ENCODE data around the gene VASH2. TPM values are rescaled to one million over a fixed set of nuclear protein-coding genes. Genes with fewer than 3 reads are reported as not detected.

The VASH2 gene
- total RNA-seq, 1 experiment from 2014 or later, result 5.8 TPM

DNA sequence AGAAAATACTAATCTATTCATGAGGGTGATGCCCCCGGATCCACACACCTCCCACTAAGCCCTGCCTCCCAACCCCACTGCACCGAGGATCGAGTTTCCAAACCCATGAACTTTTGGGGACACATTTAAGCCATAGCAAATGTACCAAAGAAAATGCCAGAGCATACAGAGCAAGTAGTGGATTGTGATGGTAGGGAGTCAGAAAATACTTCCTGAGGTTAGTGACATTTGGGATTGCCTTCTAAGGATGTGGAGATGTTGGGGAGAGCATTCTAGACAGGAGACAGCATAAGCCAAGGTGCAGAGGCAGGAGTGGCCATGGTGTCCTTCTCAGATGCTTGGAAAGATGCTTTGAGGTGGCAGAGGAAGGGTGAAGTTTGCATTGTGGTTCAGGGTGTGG is 33.1 kb downstream of the VASH2 start:
- CTCF ChIA-PET, result no interaction called here
- H3K36me3 Mint-ChIP-seq (ENCODE audit: insufficient read depth, unreplicated experiment), result no peaks in the 10 kb centered on the region
- TF ChIP-seq, protein P1, sequence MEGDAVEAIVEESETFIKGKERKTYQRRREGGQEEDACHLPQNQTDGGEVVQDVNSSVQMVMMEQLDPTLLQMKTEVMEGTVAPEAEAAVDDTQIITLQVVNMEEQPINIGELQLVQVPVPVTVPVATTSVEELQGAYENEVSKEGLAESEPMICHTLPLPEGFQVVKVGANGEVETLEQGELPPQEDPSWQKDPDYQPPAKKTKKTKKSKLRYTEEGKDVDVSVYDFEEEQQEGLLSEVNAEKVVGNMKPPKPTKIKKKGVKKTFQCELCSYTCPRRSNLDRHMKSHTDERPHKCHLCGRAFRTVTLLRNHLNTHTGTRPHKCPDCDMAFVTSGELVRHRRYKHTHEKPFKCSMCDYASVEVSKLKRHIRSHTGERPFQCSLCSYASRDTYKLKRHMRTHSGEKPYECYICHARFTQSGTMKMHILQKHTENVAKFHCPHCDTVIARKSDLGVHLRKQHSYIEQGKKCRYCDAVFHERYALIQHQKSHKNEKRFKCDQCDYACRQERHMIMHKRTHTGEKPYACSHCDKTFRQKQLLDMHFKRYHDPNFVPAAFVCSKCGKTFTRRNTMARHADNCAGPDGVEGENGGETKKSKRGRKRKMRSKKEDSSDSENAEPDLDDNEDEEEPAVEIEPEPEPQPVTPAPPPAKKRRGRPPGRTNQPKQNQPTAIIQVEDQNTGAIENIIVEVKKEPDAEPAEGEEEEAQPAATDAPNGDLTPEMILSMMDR (IDR thresholded peaks at IDR 0.05; ENCODE audit: unreplicated experiment), result no peak

DNA sequence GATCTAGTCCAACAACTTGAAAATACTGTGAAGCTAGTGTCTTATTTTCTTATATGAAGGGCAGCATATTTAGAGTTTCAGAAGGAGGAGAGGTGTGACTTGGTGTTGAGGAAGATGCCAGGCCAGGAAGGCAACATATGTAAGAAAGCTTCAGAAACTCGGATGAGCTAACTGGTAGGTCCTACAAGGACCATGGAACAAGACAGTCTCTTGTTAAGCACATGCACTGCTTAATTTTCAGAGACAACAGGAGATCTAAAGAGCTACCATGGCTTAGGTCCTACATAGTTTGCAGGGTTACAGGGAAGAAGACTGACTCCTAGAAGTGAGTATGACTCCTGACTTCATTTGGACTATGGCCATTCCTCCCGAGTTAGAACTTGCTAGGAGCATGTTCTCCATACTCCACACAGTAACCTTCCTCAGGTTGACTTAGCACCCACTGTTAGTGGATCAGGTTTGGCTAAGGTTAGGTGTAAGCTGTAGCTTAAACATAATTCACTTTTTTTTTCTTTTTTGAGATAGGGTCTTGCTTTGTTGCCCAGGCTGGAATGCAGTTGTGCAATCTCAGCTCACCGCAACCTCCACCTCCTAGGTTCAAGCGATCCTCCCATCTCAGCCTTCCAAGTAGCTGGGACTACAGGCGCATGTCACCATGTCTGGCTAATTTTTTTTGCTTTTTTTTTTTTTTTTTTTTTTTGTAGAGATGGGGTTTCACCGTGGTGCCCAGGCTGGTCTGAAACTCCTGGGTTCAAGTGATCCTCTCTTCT is 34.4 kb downstream of the VASH2 start:
- CTCF ChIA-PET, result no interaction called here
- BruUV-seq (replicated peaks), result no TSS peak
- no peak overlapping the region for H3K4me3 Mint-ChIP-seq (ENCODE audit: low read depth, unreplicated experiment)
- TF ChIP-seq, protein P1 (IDR thresholded peaks at IDR 0.05; ENCODE audit: unreplicated experiment), result no peak
- no peaks in the 10 kb centered on the region for H3K27me3 Mint-ChIP-seq (ENCODE audit: unreplicated experiment)
- no peak overlapping the region for H3K27ac Mint-ChIP-seq (ENCODE audit: unreplicated experiment)
- H3K4me1 Mint-ChIP-seq (ENCODE audit: low read depth, unreplicated experiment), result no peaks in the 10 kb centered on the region
- DNase-seq, result no peak
- intact Hi-C loops (cut with micrococcal nuclease; ENCODE audit: unreplicated experiment), result no loop called here
- H3K9me3 Mint-ChIP-seq (ENCODE audit: low read depth, unreplicated experiment), result no peaks in the 10 kb centered on the region
- peaks cover under 1% of the 10 kb centered on the region for H3K36me3 Mint-ChIP-seq (ENCODE audit: insufficient read depth, unreplicated experiment)

More for the DNA sequence above, 33.1 kb downstream of the VASH2 start:
- no peak overlapping the region for H3K27ac Mint-ChIP-seq (ENCODE audit: unreplicated experiment)
- no peak for DNase-seq
- H3K27me3 Mint-ChIP-seq (ENCODE audit: unreplicated experiment), result no peaks in the 10 kb centered on the region
- intact Hi-C loops (cut with micrococcal nuclease; ENCODE audit: unreplicated experiment), result no loop called here
- no TSS peak for BruUV-seq (replicated peaks)
- no peaks in the 10 kb centered on the region for H3K9me3 Mint-ChIP-seq (ENCODE audit: low read depth, unreplicated experiment)
- H3K4me3 Mint-ChIP-seq (ENCODE audit: low read depth, unreplicated experiment), result no peak overlapping the region
- H3K4me1 Mint-ChIP-seq (ENCODE audit: low read depth, unreplicated experiment), result no peaks in the 10 kb centered on the region

DNA sequence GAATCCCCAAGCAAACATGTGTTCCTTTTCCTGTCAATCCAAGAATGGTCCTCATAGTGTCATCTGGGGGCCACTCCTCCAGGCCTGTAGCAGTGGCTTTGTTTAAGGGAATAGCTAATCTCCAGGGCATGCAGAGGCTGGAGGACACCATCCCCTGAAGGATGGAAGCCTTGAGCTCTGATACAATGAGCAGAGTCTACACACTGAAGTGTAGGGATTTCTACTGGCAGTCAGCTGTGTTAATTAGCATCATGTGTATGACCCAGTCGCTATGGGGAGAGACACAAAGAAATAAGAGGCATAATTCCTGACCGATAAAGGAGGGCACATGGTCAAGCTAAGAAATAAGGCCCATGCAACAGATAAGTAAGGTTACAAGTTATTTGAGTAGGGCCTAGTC is 36.2 kb downstream of the VASH2 start:
- Mint-ChIP-seq H3K4me1 (ENCODE audit: low read depth, unreplicated experiment) (no peaks in the 10 kb centered on the region), H3K9me3 (ENCODE audit: low read depth, unreplicated experiment) (no peaks in the 10 kb centered on the region), H3K36me3 (ENCODE audit: insufficient read depth, unreplicated experiment) (peaks cover 7% of the 10 kb centered on the region), H3K27me3 (ENCODE audit: unreplicated experiment) (no peaks in the 10 kb centered on the region), H3K27ac (ENCODE audit: unreplicated experiment) (no peak overlapping the region), H3K4me3 (ENCODE audit: low read depth, unreplicated experiment) (no peak overlapping the region)
- intact Hi-C loops (cut with micrococcal nuclease; ENCODE audit: unreplicated experiment), result no loop called here
- BruUV-seq (replicated peaks), result no TSS peak
- CTCF ChIA-PET, result no interaction called here
- TF ChIP-seq, protein P1 (IDR thresholded peaks at IDR 0.05; ENCODE audit: unreplicated experiment), result no peak
- DNase-seq, result no peak

DNA sequence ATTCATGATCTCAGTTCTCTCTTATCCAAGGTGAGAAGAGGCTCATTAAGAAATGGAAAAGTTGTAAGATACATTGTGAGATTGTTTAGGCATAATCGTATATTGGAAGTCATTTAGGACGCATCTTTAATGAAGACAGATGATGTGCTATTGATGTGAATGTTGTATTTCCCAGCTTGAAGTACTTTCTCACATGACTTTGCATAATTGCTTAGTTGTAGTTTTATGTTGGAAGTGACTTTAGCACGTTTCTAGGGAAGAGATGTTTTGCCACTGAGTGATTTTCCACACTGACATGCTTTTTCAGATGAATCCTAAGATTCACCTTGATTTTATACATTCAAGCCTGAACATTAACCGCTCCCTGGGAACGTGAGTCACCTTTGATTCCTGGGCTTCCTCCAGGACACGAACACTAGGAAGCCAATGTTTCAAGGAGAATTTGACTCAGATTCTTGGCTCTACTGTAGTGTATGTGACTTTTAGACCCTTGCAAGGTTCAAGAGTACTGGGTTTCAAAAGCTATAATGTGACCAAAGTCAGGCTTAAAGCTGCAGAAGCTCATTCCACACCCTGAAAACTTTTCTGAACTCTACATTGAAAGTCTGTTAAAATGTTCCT is 37.5 kb downstream of the VASH2 start:
- BruUV-seq (replicated peaks), result no TSS peak
- intact Hi-C loops (cut with micrococcal nuclease; ENCODE audit: unreplicated experiment), result no loop called here

More for the DNA sequence above, 37.5 kb downstream of the VASH2 start:
- Mint-ChIP-seq H3K36me3 (ENCODE audit: insufficient read depth, unreplicated experiment) (peaks cover 13% of the 10 kb centered on the region), H3K27ac (ENCODE audit: unreplicated experiment) (no peak overlapping the region), H3K4me1 (ENCODE audit: low read depth, unreplicated experiment) (no peaks in the 10 kb centered on the region), H3K4me3 (ENCODE audit: low read depth, unreplicated experiment) (no peak overlapping the region), H3K27me3 (ENCODE audit: unreplicated experiment) (no peaks in the 10 kb centered on the region), H3K9me3 (ENCODE audit: low read depth, unreplicated experiment) (no peaks in the 10 kb centered on the region)
- CTCF ChIA-PET, result no interaction called here
- TF ChIP-seq, protein P1 (IDR thresholded peaks at IDR 0.05; ENCODE audit: unreplicated experiment), result no peak
- DNase-seq, result no peak

All from Calu3 (cell line).